Dermis microvascular lymphatic vessel endothelial cell (primary cell): ENCODE measurements around the gene ELF5. TPM values are rescaled to one million over a fixed set of nuclear protein-coding genes. Genes with fewer than 3 reads are reported as not detected.

Source experiments
- total RNA-seq: library from RNA; depleted of rRNA; stranded (reverse); fragments of >200 nt; gene quantifications from 2 replicates; pipeline ENCODE4 v1.2.1, GENCODE V29; 2014

The ELF5 gene
- total RNA-seq, 1 donor from 2014 or later: not detected

Other genes starting within 250 kb of the ELF5 start
- gene ABTB2, start 155.8 kb downstream of the ELF5 start, total RNA-seq: 0.13 and 0.25 TPM in 2 replicates
- 43.0 and 49.7 TPM in 2 replicates for gene CAT, start 74.9 kb downstream of the ELF5 start, total RNA-seq
- gene EHF, start 107.3 kb upstream of the ELF5 start, total RNA-seq: not detected in 2 replicates